ENCODE data around the gene RHPN2. TPM values are rescaled to one million over a fixed set of nuclear protein-coding genes. Genes with fewer than 3 reads are reported as not detected.
"Not testable (repeated sequence)": the region's sequence is repeated elsewhere in the genome, so short reads cannot be mapped to it uniquely, and the experiment has no call there.

Gene RHPN2
- total RNA-seq, 1 donor from 2014 or later = 33.9 TPM

- Mint-ChIP-seq H3K36me3 (ENCODE audit: insufficient read depth) (peaks cover 35% of the 10 kb centered on the region), H3K4me3 (ENCODE audit: low read depth) (no peak overlapping the region), H3K27ac (no peak overlapping the region), H3K4me1 (ENCODE audit: low read depth) (peaks cover 21% of the 10 kb centered on the region), H3K9me3 (ENCODE audit: low read depth) (no peaks in the 10 kb centered on the region), H3K27me3 (no peaks in the 10 kb centered on the region)
- no peak for DNase-seq (ENCODE audit: low spot score, unreplicated experiment)
- TF ChIP-seq CTCF (IDR thresholded peaks at IDR 0.05; ENCODE audit: unreplicated experiment) = no peak
Measured at GRCh38 chr19:33000910-33001309, 63.8 kb downstream of the RHPN2 start.

- Mint-ChIP-seq H3K9me3 (ENCODE audit: low read depth) (no peaks in the 10 kb centered on the region), H3K4me3 (ENCODE audit: low read depth) (no peak overlapping the region), H3K36me3 (ENCODE audit: insufficient read depth) (peaks cover 34% of the 10 kb centered on the region), H3K27me3 (no peaks in the 10 kb centered on the region), H3K27ac (no peak overlapping the region), H3K4me1 (ENCODE audit: low read depth) (peaks cover 20% of the 10 kb centered on the region)
- DNase-seq (ENCODE audit: low spot score, unreplicated experiment) = no peak
- no peak for TF ChIP-seq CTCF (IDR thresholded peaks at IDR 0.05; ENCODE audit: unreplicated experiment)
Measured at GRCh38 chr19:33000510-33000909, 64.2 kb downstream of the RHPN2 start.

GRCh38 chr19:32998722-32999121 lies 66.0 kb downstream of the RHPN2 start:
- no peaks in the 10 kb centered on the region for H3K9me3 Mint-ChIP-seq (ENCODE audit: low read depth)
- H3K27me3 Mint-ChIP-seq = no peaks in the 10 kb centered on the region
- TF ChIP-seq CTCF (IDR thresholded peaks at IDR 0.05; ENCODE audit: unreplicated experiment) = no peak
- no peak overlapping the region for H3K4me3 Mint-ChIP-seq (ENCODE audit: low read depth)
- peaks cover 31% of the 10 kb centered on the region for H3K36me3 Mint-ChIP-seq (ENCODE audit: insufficient read depth)
- H3K27ac Mint-ChIP-seq = peak overlapping the region; percentile 89
- no peak for DNase-seq (ENCODE audit: low spot score, unreplicated experiment)
- peaks cover 17% of the 10 kb centered on the region for H3K4me1 Mint-ChIP-seq (ENCODE audit: low read depth)

- H3K9me3 Mint-ChIP-seq (ENCODE audit: low read depth) = no peaks in the 10 kb centered on the region
- no peak overlapping the region for H3K4me3 Mint-ChIP-seq (ENCODE audit: low read depth)
- no peaks in the 10 kb centered on the region for H3K27me3 Mint-ChIP-seq
- peaks cover 13% of the 10 kb centered on the region for H3K4me1 Mint-ChIP-seq (ENCODE audit: low read depth)
- no peak for TF ChIP-seq CTCF (IDR thresholded peaks at IDR 0.05; ENCODE audit: unreplicated experiment)
- DNase-seq (ENCODE audit: low spot score, unreplicated experiment) = no peak
- H3K36me3 Mint-ChIP-seq (ENCODE audit: insufficient read depth) = peaks cover 28% of the 10 kb centered on the region
- peak overlapping the region; percentile 71 for H3K27ac Mint-ChIP-seq
Measured at GRCh38 chr19:32997716-32998355, 66.9 kb downstream of the RHPN2 start.

GRCh38 chr19:32997061-32997464 lies 67.6 kb downstream of the RHPN2 start:
- not testable (repeated sequence) for H3K4me3 Mint-ChIP-seq (ENCODE audit: low read depth); DNase-seq (ENCODE audit: low spot score, unreplicated experiment); H3K27me3 Mint-ChIP-seq; H3K27ac Mint-ChIP-seq; H3K9me3 Mint-ChIP-seq (ENCODE audit: low read depth)
- Mint-ChIP-seq H3K36me3 (ENCODE audit: insufficient read depth) (peaks cover 28% of the 10 kb centered on the region), H3K4me1 (ENCODE audit: low read depth) (peaks cover 13% of the 10 kb centered on the region)

GRCh38 chr19:32995966-32996365 lies 68.7 kb downstream of the RHPN2 start:
- not testable (repeated sequence) for H3K27me3 Mint-ChIP-seq; H3K9me3 Mint-ChIP-seq (ENCODE audit: low read depth); H3K4me3 Mint-ChIP-seq (ENCODE audit: low read depth); DNase-seq (ENCODE audit: low spot score, unreplicated experiment)
- peaks cover 13% of the 10 kb centered on the region for H3K4me1 Mint-ChIP-seq (ENCODE audit: low read depth)
- H3K36me3 Mint-ChIP-seq (ENCODE audit: insufficient read depth) = peaks cover 30% of the 10 kb centered on the region
- H3K27ac Mint-ChIP-seq = peak overlapping the region; percentile 41
